HG02884 (cell line): Measurements from ENCODE around the gene RYR2.
"Not testable (repeated sequence)": the region's sequence is repeated elsewhere in the genome, so short reads cannot be mapped to it uniquely, and the experiment has no call there.

ENCODE experiments used
- ATAC-seq: cut with Tn5 transposase; IDR thresholded peaks from one replicate; pipeline ENCODE4 v1.9.1; 2021; ENCODE audit warnings: mild to moderate bottlenecking, moderate library complexity; ENCODE audit not compliant: unreplicated experiment

The RYR2 gene

DNA sequence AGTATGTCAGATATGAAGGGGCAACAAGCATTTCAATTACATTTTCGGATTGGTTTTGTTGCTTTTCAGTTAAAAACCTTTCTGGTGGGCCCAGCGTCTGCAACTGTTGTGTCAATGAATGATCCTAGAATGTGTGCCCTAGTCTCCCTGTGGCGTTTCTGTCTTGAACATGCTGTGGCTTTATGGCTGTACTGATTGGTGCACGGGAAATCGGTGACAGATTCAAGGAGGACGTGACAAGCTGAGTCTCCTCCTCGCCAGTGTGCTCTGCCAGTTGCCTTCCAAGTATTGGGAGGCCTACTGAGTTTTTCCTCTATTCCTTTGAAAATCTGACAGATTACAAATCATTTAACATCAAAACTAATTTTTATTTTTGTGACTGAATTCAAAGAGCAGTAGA is 721.2 kb downstream of the RYR2 start:
- ATAC-seq, result no peak

DNA sequence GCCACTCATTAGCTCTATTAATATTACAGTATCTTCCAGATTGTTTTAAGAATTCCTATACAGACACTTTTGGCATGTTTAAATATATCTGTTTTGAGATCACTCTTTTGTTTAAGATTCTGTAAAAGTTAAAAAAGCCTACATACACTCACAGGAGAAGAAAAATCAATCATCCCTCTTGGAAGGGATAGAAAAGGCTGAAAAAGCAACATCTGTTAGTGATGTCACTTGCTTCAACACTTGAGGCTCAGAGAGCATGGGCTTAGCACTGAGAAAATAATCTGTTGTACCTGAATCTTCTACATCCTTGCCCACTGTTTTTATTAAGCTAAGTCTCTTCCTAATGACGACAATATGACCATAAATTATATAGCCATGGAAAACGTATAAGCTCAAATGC is 721.8 kb downstream of the RYR2 start:
- no peak for ATAC-seq

- ATAC-seq, result no peak
These were observed 727.9 kb downstream of the RYR2 start for GRCh38 chr1:237769916-237770315.

DNA sequence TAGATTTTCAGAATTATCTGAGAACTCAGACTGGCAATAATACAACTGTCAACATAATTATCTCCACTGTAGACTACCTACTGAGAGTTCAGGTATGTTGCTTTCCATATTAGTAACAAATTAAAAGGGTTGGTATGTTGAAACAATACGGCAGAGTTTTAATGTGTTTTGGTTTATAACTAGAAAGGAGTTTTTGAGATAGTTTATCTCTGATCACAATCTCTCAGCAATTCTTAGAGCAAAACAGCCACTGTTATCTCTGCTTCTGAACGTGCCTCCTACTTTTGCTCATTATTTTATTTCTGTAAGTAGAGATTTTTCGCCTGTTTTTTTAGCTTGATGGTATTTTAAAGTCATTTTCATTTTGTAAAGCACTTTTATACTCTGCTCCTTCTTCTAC is 730.0 kb downstream of the RYR2 start:
- ATAC-seq, result no peak

- no peak for ATAC-seq
These were observed 732.3 kb downstream of the RYR2 start for GRCh38 chr1:237774246-237774645.

DNA sequence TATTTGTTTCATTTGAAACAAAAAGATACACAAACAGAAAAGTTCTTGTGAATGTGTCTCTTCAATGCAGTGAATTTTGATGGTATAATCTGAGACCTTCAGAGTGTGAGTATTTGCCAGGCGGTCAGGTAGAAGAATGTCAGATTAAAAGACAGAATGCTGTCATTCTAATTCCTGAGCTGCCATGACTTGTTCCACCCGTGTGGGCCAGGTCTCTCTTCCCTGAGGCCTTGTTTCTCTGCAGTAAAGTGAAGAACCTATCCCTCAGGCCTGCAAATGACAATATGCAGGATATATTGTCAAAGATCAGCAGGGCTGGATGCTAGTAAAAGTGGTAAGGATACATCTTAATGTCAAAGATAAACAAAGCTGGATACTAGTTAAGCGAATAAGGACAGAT is 737.4 kb downstream of the RYR2 start:
- ATAC-seq, result no peak

DNA sequence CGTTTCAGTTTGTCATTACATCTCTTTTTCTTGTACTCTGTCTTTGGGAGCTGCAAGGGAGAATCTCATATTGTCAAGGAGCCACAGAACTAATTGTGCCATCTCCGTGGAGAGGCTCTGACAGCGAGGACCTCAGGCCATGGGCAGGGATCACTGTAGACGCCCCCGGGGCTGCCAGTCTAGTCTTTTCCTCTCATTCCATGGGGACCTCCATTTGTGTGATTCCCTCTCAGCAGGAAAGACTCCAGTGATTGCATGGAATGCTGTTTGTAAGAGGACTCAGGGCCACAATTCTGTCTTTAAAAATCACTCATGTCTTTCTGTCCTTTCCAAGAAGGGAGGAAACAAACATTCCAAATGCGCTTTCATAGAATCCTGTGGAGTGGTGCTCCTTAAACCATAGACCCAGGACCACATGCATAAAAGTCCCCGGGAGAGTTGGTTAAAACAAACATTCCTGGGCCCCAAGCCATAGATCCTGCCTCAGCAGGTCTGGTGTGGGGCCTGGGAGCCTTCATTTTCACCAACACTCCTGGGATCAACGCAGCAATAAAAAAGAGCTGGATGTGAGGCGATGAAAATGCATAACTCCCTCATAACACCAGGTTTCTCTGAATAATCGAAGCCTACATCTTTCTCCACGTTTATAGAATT is 744.2 kb downstream of the RYR2 start:
- no peak for ATAC-seq

DNA sequence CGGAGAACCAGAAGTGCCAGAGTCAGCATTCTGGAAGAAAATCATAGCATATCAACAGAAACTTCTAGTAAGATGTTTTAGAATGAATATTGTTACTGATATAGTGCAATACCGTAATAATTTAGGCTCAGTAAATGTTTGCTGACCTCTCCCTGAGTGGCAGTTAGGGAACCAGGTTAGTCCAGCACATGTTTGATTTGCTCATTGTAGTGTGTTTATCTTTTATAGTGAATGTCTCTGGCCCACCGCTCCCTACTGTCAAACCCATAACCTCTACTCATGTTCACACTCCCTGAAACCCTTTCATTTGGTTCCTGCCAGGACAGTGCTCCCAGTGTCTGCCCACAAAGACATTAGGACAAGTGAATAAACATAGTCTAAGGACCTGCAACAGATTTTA is 746.1 kb downstream of the RYR2 start:
- ATAC-seq, result no peak

- no peak for ATAC-seq
These were observed 747.6 kb downstream of the RYR2 start for GRCh38 chr1:237789619-237790018.

GRCh38 chr1:237791592-237791991 is 749.6 kb downstream of the RYR2 start:
- ATAC-seq, result no peak

GRCh38 chr1:237792149-237792548 is 750.2 kb downstream of the RYR2 start:
- no peak for ATAC-seq

- ATAC-seq, result no peak
These were observed 750.7 kb downstream of the RYR2 start for GRCh38 chr1:237792726-237793125.

DNA sequence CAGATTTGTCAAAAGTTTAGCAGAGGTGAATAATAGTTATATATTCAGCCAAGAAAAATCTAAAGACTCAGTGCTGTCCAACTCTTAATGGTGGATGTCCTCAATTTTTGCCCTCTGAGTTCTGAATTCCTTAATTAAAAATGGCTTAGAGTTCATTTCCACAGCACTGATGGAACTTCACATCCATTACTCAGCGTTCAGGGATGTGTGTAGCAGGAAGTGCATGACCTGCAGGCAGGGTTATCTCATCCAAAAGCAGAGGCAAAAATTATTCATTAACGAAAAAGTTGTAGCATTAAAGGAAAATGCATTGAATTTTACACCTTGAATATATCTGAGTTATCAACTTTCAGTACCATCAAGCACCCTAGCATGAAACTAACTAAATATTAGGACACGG is 752.1 kb downstream of the RYR2 start:
- ATAC-seq, result no peak

DNA sequence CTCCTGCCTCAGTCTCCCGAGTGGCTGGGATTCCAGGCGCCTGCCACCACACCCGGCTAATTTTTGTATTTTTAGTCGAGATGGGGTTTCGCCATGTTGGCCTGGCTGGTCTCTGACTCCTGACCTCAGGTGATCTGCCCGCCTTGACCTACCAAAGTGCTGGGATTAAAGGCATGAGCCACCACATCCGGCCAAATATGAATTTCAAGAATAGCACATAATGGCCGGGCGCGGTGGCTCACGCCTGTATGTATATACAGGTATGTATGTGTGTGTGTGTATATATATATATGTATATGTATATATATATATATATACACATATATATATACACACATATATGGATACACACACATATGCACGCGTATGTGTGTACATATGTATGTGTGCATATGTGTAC is 753.6 kb downstream of the RYR2 start:
- ATAC-seq, result no peak

DNA sequence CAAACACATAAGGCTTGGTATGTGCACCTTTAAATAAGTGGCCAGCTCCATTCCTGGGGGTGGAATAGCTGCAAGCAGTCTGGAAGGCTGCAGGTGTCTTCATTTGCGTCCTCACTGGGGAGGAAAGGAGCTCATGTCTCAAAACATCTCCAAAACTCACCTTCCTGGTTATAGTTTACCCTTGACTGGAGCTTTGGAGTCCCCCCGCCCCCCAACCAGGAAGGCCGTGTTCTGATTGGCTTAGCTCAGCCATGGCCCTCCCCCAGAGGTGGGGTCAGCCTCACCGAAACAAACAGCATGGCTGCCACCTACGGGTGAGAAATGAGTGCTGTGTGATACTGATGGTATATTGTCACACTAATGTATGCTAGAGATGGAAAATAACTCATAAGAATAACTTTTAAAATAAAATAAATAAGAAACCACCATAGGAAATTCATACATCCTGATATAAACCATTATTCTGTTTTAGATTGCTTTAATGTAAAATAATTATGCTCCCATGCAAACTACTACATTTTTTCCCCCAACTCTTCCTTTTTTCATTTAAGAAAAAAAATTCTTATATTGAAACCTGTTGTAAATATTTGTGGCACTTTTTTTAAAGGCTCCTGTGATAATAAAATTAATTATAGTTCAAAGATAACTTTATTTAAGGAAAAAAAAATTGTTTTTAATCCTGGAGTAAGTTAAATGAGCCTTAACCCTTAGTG is 757.9 kb downstream of the RYR2 start:
- peak; percentile 96 for ATAC-seq

GRCh38 chr1:237804516-237804915 is 762.5 kb downstream of the RYR2 start:
- no peak for ATAC-seq

DNA sequence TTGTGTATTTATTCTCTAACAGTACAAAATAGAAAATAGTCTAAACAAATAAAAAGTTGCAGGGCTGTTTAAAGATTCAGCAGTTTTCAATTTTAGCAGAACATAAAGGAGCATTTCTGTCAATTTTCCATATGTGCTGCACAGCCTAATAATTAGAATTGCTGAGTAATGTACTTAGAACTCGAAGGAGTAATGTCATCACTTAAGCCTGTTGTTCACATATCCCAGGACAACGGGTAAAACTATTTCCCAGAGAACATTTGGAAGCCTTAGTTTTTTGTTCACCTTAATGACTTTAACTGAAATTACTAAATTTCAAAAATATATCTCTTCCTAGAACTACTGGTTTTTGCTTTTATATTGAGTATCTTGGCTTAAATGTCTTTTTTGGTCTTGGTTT is 767.1 kb downstream of the RYR2 start:
- no peak for ATAC-seq

DNA sequence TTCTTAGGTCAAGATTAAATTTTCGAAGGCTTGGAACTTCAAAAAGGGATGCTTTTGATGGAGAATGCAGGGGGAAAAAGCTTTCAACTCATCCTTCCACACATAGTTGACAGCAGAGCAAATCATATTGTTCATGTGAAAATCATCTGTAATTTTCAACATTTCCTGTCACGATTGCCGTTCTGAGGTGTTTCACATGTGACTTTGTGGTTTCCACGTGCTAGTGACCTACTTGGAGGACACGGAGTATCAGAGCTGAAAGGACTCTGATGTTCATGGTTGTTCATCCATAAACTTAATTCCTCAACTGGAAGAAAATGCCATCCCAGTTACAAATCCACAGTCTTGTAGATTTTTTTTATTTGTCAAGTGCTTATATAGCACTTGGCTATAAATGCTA is 769.6 kb downstream of the RYR2 start:
- ATAC-seq, result no peak

- ATAC-seq, result no peak
These were observed 770.1 kb downstream of the RYR2 start for GRCh38 chr1:237812061-237812460.

DNA sequence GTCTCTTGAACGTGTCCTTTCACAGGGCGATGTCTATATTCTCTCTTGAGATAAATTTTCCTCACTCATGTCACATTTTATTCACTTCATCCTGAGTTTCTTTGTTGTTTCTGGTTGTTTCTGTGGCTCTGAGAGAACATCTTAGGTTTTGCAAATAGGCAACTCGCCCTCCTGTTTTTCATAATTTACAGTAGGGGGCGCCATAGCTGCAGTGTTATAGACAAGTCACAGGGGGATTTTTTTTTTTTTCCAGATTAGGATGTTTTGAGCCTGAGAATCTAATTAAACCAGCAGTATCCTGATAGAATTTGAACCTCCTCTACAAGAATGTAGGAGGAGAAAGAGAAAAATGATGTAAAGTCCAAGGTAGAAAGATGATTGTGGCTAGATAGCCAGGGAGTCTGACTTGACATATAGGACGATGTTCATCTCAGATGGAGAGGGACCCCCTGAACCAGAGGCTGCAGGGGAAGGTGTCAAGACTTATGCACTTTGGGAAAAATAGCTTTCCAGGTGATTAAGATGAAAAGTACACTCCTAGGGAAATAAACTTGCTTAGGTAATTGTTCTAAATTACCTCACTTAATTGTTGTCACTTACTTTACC is 772.4 kb downstream of the RYR2 start:
- ATAC-seq, result no peak

DNA sequence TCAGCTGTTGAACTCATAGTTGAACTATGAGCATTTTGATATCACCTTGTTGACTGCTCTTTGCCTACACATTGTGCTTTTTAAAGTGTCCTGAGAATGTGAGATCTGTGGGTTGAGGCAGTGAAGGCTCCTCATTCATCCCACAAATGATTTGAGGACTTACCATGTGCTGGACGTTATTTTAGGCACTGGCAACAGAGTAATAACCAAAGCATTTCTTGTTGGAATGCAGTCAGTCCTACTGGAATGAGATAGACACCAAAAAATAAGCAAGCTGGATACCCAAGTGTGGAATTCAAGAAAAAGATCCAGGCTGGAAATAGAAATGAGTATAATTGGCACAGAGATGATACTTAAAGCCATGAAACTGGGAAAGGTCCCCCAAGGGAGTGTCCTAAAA is 775.3 kb downstream of the RYR2 start:
- no peak for ATAC-seq

GRCh38 chr1:237820634-237821033 is 778.6 kb downstream of the RYR2 start:
- not testable (repeated sequence) for ATAC-seq
